Measurements from ENCODE around the gene CELSR1.

Gene CELSR1

DNA sequence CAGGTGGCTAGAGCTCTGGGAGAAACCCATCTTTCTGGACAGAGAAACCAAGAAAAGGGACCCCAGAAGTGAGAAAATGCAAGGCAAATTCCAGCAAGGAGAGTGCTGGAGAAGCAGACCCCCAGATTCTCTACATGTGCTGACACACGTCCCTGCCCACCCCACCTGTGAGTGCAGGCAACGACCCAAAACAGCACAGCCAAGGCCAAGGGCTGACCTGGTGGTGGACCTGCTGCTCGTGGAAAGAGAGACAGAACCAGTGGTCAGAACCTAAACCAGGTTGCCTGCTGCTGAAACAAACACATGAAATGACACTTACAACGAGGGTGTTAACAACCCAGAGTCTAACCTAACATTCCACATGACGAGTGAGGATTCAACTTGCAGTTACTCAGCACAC lies 177.3 kb downstream of the CELSR1 start:
- DNase-seq: no peak

DNA sequence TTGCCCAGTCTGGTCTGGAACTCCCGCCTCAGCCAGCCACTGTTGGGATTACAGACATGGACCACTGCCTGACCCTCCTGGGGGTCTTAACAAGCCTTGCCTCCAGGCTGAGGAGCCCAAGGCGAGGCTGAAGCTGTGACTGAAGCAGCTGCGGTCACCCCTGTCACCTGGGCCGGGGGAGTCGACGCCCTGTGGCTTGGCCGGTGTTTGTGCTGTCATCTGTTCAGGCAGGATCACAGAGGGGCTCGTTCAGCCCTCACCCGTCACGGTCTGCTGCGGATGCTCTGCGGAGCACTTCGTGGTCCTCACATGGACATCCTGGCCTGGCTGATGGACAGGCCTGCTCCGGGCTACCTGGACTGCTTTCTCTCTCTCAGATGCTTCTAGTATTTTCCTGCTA lies 178.1 kb downstream of the CELSR1 start:
- DNase-seq: no peak

DNA sequence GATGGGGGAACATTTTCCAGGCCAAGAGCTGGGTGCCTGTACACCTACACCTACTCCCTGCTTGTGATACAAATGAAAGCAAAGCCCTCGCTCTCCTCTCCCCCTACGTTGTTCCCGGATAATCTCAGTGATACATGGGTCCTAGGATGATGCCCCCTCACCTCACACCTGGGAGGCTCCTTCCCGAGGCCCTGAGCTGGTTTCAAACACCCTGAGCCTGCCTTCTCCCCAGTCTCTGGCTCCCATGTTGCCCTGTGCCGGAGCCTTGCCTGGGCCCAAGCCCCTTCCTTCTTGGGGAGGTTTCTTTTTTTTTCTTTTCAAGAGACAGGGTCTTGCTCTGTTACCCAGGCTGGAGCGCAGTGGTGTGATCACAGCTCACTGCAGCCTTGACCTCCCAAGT lies 178.7 kb downstream of the CELSR1 start:
- no peak for DNase-seq

DNA sequence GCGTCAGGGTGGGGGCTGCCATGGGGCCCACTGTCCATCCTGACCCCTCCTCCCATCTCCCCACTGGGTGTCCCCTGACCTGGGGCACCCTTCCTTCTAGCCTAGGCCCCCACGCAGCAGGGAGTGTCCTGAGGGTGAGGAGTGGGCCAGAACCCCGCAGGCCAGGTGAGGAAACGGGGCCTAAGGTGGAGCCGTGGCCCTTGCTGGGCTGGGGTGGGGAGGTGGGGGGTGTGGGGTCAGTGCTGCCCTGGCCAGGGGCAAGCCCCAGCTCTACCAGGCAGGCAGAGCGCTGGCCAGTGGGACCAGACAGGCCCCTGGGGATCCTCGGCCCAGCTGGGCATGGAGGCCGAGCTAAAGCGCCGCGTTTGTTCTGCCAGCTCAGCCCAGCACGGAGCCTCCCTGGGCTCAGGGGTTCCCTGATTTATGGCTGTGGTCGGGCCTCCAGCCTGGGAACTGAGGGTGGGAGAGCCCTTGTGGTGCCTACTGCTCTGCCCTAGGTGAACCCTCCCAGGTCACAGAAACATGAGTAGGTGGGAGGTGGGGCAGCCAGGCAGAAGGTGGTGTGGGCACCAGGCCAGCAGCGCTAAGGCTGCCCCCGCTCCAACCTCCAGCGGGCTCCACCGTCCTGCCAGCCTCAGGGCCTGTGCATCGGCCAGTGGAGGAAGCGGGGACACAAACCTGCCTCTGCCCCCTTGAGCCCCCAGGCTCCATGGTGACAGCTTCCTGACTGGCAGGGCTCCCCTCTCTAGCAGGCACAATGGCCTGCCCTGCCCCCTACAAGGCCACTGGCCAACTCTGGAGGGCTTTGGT lies 179.5 kb downstream of the CELSR1 start:
- no peak for DNase-seq

DNA sequence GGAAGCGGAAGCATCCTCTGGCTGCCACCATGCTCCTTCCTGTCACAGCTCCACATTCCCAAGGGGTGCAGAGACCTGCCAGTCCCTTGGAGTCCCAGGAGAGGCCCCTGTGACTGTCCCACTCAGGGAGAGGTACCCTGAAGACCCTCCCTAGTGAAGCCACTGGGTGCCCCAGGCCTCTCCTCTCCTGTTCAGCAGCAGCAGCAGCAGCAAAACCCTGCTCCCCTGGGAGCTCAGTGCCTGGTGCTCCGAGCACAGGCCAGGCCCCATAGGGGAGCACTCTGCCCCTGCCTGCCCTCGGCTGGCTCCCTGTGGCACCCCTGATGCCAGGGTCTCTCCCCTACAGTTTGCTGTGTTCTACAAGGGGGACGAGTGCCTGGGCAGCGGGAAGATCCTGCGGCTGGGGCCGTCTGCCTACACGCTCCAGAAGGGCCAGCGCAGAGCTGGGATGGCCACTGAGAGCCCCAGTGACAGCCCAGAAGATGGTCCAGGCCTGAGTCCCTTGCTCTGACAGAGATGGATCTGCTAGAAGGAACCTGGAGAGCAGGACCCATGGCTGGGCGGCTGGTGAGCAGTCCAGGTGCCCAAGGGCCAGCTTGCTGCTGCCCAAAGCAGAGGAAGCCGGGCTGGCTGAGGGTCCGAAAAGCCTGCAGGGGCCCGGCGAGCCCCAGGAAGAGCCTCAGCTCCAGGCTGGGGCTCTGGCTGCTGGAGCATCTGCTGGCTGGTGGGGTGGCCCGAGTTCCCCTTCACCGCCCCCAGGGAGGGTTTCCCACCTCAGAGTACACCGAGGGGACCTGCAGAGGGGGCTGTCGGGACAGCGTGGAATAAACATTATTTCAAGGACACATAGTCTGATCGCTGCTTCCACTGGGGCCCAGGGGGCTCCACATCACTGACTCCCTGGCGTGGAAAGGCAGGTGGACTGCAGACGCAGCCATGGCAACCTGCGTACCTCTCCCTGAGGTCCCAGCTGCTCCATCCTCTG lies 180.6 kb downstream of the CELSR1 start:
- DNase-seq: no peak

DNA sequence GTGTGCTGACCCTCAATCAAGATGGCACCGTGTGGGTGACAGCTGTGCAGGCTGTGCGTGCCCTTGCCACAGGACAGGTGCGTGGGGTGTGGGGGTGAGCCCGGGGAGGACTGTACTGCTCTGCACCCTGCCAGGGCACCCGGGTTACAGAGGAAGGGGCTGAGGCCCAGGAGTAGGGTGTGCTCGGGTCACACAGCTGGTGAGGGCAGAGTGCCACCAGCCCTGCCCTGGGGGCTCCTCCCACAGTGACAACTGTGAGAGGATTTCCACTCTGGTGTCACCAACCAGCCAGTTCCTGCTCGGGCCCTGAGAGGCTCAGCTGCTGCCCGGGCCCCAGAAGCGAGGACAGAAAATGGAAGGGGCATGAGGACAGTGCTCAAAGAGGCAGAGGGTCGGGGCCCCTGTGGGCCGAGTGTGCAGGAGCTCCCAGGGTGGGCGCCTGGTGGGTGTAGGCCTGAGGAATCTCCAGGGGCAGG lies 181.4 kb downstream of the CELSR1 start:
- DNase-seq: no peak

DNA sequence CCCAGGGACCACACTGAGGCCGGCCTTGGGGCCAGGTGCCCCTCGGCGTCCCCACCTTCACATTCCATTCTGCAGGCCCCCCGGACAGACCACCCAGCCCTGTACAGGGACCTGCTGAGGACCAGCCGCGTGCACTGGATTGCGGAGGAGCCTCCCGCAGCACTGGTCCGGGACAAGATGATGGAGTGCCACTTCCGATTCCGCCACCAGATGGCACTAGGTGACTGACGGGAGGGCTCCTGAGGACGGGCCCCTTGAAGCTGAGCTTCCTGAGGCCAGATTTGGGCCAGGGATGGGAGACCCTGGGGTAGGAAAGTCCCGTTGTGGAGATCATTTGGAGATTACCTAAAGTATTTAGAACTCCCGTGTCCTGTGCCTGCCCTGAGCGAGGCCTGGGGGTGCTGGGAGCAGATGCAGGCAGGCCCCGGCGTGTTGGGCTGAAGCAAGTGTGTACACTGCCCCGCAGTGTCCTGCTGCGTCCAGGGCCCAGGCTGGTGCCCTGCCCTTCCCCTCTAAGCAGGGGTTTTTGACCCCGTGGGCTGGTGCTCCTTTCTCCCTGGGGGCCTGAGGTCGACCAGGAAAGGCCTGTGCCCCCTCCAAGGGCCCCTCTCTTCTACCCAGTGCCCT lies 181.9 kb downstream of the CELSR1 start:
- no peak for DNase-seq

DNA sequence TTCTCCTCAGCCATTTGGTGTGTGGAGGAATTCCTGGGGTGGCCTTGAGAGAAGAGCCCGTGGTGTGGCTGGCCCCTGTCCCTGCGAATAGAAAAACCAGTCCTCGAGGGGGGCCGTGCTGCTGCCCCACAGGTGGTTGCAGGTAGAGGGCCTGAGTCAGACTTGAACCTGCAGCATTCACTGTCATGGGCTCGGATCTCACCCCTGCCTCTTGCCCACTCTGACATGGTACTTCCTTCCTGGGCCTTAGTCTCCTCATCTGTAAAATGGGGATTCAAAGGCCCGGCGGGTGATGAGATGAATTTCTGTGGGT lies 182.5 kb downstream of the CELSR1 start:
- DNase-seq: no peak

DNA sequence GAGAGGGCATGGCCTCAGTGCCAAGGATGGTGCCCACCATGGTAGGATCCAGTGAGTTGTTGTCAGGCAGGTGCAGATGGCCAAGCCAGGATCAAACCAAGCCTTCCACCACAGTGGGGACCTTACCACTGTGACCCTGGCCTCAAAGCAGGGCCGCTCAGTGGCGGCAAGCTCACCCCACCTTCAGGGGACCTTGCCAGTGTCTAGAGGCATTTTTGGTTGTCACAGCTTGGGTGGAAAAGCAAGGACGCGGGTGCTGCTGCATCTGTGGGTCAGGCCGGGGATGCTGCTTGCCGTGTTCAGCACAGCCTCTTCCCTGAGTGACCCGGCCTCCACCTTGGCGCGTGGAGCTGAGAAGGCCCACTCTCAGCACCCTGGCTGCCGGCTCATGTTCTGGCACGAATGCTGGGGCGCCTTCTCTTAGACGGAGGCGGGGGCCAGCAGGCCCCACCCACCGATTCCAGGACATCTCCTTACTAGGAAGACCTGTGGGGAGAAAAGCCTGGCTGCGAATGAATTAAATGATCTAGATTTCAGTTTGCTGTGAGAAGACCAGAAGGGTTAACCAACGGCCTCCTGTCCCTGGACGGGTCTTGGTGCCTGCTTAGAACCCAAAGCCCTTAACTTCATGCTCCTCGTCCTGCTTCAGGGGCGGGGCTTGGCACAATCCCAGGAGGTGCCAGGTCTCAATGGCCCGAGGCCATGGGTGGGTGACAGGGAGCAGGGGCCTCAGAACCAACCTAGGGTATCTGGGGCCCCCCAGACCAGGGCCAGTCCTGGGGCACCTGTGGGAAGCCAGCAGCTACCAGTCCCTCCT lies 183.0 kb downstream of the CELSR1 start:
- no peak for DNase-seq

DNA sequence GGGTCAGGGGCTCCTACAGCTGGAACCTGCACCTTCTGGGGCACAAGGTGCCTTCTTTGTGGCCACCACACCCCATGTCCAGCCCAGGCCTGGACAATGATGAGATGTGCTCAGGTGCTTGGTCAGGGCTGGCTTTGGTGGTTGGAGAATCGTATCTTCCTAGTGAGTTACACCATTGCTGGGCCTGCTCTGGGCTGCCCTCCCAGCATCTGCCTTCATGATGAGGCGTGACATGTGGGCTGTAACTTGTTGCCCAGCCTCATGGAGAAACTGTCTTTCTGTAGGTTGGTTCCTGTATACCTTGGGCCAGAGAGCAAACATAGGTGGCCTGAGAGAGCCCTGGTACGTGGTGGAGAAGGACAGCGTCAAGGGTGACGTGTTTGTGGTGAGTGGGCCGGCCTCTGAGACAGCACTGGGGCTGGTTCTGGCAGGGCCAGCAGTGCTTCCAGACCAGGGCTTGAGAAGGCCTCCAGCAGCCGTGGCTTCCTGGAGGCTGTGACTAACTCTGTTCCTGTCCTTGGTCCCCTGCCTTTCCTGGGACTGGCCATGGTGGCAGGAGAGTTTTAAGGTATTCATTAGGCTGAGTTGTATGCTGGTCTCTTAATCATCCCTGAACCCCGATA lies 183.8 kb downstream of the CELSR1 start:
- DNase-seq: no peak

DNA sequence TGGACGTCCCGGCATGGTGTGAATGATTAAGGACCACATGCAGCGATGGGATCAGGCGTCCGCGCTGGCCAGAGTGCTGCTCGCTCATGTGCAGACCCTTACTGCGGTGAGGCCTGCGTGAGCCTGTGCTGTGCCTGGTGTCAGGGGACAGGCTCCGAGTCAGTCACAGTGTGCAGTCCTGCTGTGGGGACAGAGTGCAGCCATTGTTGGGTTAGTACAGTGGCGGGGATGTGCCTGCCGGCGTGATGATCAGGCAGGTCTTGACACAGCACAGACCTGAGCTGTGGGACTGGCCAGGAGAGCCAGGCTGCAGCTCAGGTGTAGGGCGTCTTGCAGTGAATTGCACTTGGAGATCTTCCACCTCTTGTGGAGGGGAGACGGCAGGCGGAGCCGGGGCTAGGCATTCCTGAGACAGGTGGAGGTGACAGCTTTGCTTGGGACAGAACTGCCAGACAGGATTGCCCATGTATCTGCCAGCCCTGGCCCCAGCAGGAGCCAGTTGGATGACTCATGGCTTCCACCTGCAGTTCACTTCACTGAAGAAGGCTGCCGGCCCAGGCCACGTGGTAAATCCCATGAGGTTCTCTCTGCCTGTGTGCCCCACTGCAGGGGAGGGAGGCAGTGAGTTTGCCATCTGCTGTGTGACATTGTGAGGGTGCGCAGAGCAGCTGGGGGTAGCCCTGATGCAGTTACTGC lies 184.6 kb downstream of the CELSR1 start:
- DNase-seq: no peak

DNA sequence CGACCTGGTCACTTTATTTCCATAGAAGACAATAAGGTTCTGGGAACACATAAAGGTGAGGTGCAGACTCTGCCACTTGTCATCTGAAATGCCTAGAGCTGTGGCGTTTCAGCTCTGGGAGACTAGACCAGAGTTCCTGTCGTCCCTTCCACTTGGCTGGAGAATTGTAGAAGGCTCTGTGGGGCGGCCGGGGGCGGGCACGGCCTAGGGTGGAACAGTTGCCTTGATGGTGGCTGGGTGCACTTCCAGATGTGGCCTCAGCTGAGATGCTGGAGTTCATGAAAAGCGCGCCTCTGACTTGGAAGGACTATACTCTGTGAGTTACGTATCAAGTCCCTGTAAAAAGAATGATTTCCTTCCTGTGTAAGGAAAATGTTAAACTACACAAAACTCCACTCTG lies 185.1 kb downstream of the CELSR1 start:
- no peak for DNase-seq

DNA sequence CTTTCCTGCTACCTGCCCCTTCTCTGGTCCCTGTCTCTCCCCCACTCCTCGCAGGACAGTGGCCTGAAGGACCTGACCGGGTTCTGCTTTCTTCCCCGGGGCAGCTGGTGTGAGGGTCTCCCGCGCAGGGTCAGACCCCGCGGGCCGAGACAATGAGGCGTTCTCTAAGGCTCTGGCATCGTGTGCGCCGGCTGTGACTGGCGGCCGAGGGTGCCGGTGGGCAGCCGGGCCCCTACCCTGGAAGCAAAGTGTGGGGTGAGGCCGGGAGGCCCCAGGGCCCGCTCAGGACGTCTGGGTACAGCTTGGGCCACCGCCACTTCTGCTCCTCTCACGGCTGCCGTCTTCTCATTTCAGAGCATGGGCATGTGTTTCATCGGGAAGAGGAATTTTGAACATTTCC lies 185.7 kb downstream of the CELSR1 start:
- no peak for DNase-seq

DNA sequence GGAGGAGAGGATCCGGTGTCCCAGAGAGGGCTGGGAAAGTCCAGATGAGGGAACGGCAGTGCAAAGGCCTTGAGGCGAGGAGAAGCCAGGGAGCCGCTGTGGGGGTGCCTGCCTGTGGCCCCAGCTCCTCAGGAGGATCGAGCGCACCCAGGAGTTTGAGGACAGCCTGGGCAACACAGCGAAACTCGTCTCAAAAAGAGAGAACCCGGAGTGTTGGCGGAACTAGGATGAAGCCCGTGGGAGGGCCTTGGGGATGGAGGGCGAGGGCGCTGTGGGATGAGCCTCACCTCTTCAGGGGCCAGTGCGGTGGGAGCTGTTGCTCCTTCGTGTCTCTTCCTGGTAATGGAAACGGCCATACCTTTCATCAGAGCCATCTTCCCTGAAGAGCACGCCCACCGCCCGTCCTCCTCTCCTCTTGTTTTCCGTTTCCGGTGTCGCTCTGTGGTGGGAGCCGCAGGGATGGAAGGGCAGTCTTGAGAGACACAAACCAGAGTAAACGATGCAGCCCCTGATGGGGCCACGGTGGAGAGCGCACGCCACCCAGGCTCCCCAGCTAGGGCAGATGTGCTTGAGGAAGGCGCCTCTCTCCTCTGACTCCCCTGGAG lies 186.2 kb downstream of the CELSR1 start:
- DNase-seq: no peak

DNA sequence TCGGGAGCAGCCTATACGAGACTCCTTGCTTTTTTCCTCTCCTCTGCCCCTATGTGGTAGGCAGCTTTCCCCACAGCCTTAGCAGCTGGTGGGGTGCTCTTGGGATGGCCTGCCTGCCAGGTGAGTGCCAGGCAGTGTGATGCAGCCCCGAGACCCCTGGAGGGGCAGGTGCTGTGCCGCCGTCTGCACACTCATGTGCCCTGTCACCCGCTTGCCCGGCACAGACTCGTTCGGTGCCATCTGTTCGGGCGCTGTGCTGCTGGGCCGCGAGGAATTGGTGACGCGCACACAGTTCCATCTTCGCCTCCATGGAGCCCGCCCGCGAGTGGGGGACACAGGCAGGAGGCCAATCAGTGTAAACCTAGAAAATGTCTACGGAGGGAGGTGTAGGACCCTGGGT lies 186.8 kb downstream of the CELSR1 start:
- no peak for DNase-seq

DNA sequence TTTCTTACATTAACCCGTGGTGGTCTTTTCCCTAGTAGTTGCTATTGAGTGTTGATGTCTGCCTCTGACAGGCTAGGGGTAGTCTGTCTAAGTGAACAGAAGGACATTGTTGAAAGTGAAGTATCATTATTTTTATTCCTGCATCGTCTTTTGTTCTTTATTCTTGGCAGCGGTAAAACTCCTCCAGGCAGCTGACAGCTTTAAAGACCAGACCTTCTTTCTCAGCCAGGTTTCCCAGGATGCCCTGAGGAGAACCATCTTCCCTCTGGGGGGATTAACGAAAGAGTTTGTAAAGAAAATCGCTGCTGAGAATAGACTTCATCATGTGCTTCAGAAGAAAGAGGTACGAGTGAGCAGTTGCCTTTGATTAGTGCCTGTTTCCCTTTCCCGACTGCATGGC lies 187.3 kb downstream of the CELSR1 start:
- no peak for DNase-seq

DNA sequence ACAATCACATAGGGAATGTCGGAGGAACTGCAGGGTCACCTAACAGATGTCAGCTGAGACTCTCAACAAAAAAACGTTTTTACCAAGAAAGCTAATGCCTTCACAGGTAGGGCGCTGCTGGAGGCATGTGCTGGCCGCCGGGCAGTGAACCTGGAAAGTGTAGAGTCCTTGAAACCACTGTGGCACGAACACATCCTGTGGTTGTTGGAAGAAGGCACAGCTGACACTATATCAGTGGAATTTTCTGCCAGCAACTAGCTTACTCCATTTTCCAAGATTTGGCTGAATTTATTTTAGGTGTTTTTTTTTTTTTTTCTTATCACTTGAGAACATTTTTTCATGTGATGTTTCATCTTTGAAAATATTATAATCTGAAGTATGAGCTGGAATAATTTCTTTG lies 187.7 kb downstream of the CELSR1 start:
- no peak for DNase-seq

DNA sequence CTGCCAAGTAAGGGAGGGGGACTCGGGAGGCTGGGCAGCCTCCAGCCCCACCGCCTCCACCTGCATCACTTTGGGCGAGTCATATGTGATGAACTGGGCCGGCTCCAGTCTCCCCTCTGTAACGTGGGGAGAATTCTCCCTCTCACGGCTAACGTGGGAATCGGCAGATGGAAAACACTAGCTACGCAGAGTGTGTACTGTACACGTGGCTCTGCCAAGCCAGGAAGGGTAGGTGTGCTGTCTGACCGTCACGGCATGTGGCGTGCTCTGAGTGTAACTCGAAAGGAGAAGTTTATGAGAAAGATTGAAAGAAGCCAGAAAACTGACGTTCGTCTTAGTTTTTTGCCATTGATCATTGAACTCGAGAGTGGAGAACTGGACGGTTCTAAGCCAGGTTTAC lies 188.2 kb downstream of the CELSR1 start:
- no peak for DNase-seq

DNA sequence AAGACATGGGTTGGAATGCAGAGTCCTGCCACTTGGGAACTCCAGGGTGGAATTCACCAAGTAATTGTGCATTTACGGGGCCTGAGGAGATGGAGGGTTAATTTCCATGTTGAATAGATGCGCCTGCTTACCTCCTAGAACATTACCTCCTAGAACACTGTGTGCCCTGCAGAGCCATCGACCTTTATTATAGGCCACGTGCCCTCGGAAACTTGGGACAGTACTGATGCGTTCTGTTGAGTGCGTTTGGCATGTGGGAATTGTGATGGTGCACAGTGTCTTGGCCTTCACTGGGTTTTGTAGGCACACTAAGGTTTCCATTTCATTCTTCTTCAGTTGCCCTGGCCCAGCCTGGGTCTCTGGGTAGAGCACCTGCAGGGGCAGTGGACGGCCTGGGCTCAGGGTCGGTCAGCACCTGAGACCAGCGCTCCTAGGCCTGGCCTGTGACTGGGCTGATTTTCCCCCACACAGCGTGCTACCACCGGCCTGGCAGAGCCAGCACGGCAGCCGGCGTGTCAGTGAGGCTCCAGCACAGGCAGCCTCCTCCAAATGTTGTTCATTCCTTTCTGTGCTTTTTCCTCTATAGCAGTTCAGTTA lies 189.2 kb downstream of the CELSR1 start:
- DNase-seq: no peak

DNA sequence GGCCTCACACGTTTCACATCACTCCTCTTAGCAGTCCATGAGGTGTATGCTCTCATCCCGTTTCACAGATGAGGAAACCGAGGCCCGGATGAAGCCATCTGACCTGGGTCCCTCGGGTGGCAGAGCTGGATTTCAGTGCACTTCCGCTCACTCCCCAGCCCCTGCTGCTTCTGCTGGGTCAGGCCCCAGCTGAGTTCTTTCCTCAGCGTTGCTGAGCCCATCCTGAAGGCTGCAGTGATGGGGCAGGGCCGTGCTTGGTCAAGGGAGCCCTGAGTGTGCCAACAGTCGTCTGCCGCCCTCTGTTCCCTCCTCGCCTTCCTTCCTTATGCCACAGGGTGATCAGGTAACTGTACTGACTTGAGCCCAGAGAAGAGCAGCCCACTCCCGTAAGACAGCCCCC lies 189.8 kb downstream of the CELSR1 start:
- DNase-seq: no peak

All from NCI-H748 treated with DMSO at 0.1 percent for 48 hours (cell line).